HG03097 (cell line): ENCODE measurements around the gene PCDHGA2.
"Not testable (repeated sequence)": the region's sequence is repeated elsewhere in the genome, so short reads cannot be mapped to it uniquely, and the experiment has no call there.

Source experiments
- ATAC-seq: cut with Tn5 transposase; IDR thresholded peaks from one replicate; pipeline ENCODE4 v1.9.1; 2021; ENCODE audit not compliant: unreplicated experiment, low FRiP score

PCDHGA2 gene

GRCh38 chr5:141338538-141339306 is at the start of gene PCDHGA2:
PCDHGA2 (plus strand) TSS chr5:141338760.
- no peak for ATAC-seq

GRCh38 chr5:141298376-141298775 is 40.2 kb upstream of the PCDHGA2 start:
- no peak for ATAC-seq

DNA sequence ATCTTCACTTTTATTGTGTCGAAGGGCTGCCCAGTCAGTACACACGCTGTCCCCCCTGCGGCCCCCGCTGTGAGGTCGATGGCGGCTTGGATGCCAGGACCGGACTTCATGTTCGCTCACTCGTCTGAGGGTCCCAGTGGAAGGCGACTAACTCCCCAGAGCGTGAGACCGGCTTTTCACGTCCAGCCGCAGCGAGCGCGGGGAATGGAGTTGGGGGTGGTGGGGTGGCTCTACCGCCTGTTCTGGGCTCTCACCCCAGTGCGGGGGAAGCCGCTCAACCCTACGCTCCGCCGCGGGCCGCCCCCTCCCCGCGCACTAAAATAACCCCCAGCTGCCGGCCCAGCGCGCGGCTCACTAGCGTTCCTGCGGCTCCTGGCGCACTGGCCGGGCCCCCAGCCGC is 34.8 kb upstream of the PCDHGA2 start, which contains the start of gene SLC25A2:
SLC25A2 (minus strand) TSS at position 294 of the 400 bp plus-strand sequence; CDS start at position 110, 184 bp downstream.
- ATAC-seq, result no peak

GRCh38 chr5:141306630-141307029 is 31.9 kb upstream of the PCDHGA2 start:
- ATAC-seq, result no peak

DNA sequence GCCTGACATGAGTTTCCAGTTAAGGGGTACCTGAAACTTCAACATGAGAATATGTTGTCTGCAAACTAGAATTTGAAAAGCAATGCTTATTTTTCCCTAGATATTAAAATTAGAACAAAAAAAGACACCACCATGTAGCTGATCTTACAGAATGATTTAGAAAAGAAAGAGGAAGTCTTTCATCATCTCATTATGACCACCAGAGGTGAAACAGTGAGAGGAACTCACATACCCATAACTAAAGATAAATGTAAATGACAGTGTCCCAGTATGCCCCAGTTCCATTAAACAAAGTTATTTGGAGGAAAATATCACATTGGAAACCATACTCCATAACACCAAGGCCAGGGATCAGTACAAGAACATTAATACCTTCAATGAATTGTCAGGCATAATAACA is 24.8 kb upstream of the PCDHGA2 start:
- ATAC-seq, result no peak

DNA sequence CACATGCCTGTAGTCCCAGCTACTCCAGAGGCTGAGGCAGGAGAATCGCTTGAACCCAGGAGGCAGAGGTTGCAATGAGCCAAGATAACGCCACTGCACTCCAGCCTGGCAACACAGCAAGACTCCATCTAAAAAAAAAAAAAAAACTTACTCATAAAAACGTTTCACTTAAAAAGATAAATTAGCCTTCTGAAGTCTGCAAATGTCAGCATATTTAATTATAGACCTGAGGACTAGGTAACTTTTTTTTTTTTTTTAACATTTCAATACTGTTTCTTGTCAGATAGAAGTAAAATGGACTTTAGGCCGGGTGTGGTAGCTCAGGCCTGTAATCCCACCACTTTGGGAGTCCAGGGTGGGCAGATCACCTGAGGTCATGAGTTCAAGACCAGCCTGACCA is 21.6 kb upstream of the PCDHGA2 start:
- ATAC-seq, result not testable (repeated sequence)

GRCh38 chr5:141319202-141319601 is 19.4 kb upstream of the PCDHGA2 start:
- no peak for ATAC-seq

- ATAC-seq, result no peak
Measured at GRCh38 chr5:141319699-141320098, 18.9 kb upstream of the PCDHGA2 start.

GRCh38 chr5:141320225-141321169 is 18.1 kb upstream of the PCDHGA2 start, which contains the start of gene TAF7:
TAF7 (minus strand) TSS chr5:141320784; CDS start chr5:141320044, 740 bp downstream.
- ATAC-seq, result peak; percentile 95

- ATAC-seq, result no peak
Measured at GRCh38 chr5:141322261-141322660, 16.3 kb upstream of the PCDHGA2 start.

DNA sequence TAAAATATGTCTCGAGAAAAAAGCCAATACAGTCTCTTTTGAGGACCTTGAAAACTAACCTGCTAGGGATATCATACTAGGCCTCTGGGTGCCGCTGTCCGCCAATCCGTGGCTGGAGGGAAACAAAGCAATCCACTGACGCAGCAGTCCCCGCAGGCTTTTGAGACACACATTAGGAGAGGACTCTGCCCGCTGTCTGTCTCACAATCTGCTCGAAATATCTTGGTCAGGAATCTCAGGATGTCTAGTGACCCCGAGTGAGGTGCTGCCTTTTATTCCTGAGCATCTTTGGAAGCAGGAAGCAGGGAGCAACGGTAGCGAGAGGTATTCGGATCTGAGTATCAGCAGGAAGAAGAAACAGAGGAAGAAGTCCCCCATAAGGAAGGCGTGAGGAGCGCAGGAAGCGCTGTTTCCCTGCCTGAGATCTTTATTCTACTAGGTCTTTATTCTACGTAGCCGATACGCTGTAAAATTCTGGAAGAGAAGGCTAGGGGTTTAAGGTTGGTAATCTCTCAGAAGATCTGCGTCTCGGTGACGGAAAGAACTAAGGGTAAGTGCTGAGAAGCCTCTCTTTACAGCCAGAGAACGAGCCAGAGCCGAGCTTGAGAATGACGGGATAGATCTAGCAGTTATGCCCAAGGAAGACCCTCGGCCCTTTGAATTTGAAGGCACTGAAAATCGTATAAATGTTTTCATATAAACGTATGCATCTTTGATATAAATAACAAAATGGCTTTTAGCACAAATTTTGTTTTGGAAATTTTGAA is 12.3 kb upstream of the PCDHGA2 start:
- peak; percentile 81 for ATAC-seq

- no peak for ATAC-seq
Measured at GRCh38 chr5:141328231-141328630, 10.3 kb upstream of the PCDHGA2 start.

- ATAC-seq, result no peak
Measured at GRCh38 chr5:141330299-141331080, 8.1 kb upstream of the PCDHGA2 start, which contains the start of gene PCDHGA1. PCDHGA1 (plus strand) TSS chr5:141330514.

- ATAC-seq, result not testable (repeated sequence)
Measured at GRCh38 chr5:141332571-141332970, 6.0 kb upstream of the PCDHGA2 start.

- ATAC-seq, result not testable (repeated sequence)
Measured at GRCh38 chr5:141340781-141341354, 2.3 kb downstream of the PCDHGA2 start.

DNA sequence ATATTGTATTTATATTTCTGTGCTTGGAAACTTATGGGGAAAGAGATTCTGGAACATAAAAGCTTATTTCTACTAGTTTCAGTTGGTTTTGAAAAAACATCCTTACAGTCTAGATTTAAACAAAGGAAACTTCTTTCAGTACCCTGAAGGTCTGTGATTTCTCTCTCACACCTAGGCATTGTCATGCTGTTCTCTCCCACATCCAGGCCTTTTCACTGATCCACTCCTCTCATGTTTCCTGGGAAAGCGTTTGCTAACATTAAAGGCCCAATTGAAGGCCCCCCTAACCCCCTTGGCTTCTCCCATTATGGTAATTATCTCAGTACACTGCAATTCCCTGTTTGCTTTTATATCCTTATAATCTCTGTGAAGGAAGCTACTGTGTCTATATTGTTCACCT is 4.2 kb downstream of the PCDHGA2 start:
- no peak for ATAC-seq

- ATAC-seq, result no peak
Measured at GRCh38 chr5:141343242-141343952, 4.8 kb downstream of the PCDHGA2 start, which contains the start of gene PCDHGA3. PCDHGA3 (plus strand) TSS chr5:141343829; CDS start chr5:141344034, 205 bp downstream.

- no peak for ATAC-seq
Measured at GRCh38 chr5:141343953-141344463, 5.4 kb downstream of the PCDHGA2 start.
